ENCODE data around the gene PROM1.

Gene PROM1

DNA sequence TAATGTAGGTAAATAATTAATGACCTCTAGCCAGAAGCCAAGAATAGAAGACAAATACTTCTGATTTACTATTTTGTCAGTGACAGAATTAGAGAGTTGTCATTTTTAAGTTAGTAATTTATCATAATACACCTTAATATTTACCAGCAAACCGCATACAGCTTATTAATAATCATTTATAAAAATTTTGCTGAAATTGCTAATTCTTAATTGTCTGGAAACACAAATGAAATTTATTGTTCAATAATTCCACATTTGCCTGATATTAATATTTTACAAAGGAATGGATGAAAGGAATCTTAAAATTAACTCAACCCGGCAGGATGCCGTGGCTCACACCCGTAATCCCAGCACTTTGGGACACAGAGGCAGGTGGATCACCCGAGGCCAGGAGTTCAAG, 44.7 kb downstream of the PROM1 start:
- Histone ChIP-seq H2AFZ (ENCODE audit: low read length) (no peak overlapping the region), H3K9me2 (replicated peaks; ENCODE audit: insufficient read depth, low read length) (no peaks in the 10 kb centered on the region), H3K9me3 (replicated peaks; ENCODE audit: insufficient read depth, low read length) (no peaks in the 10 kb centered on the region), H3K27ac (ENCODE audit: low read length) (no peak overlapping the region), H3K36me3 (replicated peaks; ENCODE audit: insufficient read depth, low read length) (no peaks in the 10 kb centered on the region), H3F3A (ENCODE audit: insufficient read depth, low read length) (no peaks in the 10 kb centered on the region), H3K79me2 (ENCODE audit: low read length) (no peaks in the 10 kb centered on the region), H4K20me1 (ENCODE audit: insufficient read depth, low read length) (no peaks in the 10 kb centered on the region), H3K4me2 (ENCODE audit: low read depth, low read length) (no peak overlapping the region), H3K27me3 (replicated peaks; ENCODE audit: insufficient read depth, low read length) (no peaks in the 10 kb centered on the region), H3K4me1 (ENCODE audit: low read length) (no peaks in the 10 kb centered on the region), H3K9ac (ENCODE audit: low read length) (no peak overlapping the region), H3K4me3 (ENCODE audit: low read length) (no peak overlapping the region)
- TF ChIP-seq EZH2 (optimal IDR thresholded peaks at IDR 0.05; ENCODE audit: low read depth, low read length) (no peak), EZH2phosphoT487 (IDR thresholded peaks at IDR 0.05; ENCODE audit: low read length) (no peak)
- no peak for DNase-seq

DNA sequence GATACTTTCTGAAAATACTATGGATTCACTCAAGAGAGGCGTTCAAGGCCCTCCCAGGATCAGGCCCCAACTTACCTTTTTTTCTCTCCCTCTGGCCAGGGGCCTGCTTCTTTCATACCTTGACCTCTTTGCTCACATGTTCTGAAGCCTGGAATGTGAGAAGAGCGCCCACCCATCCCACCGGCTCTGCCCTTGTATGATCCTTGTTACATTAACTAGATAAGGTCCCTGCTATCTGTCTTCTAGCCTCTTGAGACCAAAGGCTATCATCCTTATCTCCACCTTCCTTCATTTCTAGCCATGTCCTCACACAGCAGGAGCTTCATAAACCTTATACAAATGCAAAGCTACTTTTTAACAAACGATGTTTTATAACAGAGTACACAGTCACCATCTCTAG, 45.9 kb downstream of the PROM1 start:
- H3K4me1 ChIP-seq (ENCODE audit: low read length), result no peaks in the 10 kb centered on the region

DNA sequence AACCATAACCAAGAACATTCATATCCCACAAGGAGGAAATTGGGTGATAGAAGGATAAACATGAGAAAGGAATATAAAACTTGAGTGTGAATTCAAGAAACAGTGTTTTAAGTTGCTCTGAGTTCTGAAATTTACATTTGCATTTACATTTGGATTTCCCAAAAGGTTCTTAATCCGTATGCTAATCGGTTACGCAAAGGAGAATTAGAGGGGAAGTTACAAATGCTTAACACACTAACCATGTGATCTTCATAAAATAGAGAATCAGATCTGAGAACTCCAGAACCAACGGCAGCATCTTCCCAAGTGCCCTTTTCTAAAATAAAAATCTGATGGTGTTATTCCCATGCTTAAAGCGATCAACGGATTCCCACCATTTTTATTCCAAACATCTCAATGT, 48.0 kb downstream of the PROM1 start:
- no peak overlapping the region for H3K27ac ChIP-seq (ENCODE audit: low read length)
- DNase-seq, result no peak
- H3K27me3 ChIP-seq (replicated peaks; ENCODE audit: insufficient read depth, low read length), result no peaks in the 10 kb centered on the region
- H3K36me3 ChIP-seq (replicated peaks; ENCODE audit: insufficient read depth, low read length), result no peaks in the 10 kb centered on the region
- no peaks in the 10 kb centered on the region for H3K9me3 ChIP-seq (replicated peaks; ENCODE audit: insufficient read depth, low read length)
- no peak overlapping the region for H3K4me3 ChIP-seq (ENCODE audit: low read length)
- no peaks in the 10 kb centered on the region for H3K79me2 ChIP-seq (ENCODE audit: low read length)
- H3F3A ChIP-seq (ENCODE audit: insufficient read depth, low read length), result no peaks in the 10 kb centered on the region
- no peaks in the 10 kb centered on the region for H3K4me1 ChIP-seq (ENCODE audit: low read length)
- H3K9ac ChIP-seq (ENCODE audit: low read length), result no peak overlapping the region
- H4K20me1 ChIP-seq (ENCODE audit: insufficient read depth, low read length), result no peaks in the 10 kb centered on the region
- no peak overlapping the region for H2AFZ ChIP-seq (ENCODE audit: low read length)
- H3K4me2 ChIP-seq (ENCODE audit: low read depth, low read length), result no peak overlapping the region
- no peaks in the 10 kb centered on the region for H3K9me2 ChIP-seq (replicated peaks; ENCODE audit: insufficient read depth, low read length)
- TF ChIP-seq, protein P1, sequence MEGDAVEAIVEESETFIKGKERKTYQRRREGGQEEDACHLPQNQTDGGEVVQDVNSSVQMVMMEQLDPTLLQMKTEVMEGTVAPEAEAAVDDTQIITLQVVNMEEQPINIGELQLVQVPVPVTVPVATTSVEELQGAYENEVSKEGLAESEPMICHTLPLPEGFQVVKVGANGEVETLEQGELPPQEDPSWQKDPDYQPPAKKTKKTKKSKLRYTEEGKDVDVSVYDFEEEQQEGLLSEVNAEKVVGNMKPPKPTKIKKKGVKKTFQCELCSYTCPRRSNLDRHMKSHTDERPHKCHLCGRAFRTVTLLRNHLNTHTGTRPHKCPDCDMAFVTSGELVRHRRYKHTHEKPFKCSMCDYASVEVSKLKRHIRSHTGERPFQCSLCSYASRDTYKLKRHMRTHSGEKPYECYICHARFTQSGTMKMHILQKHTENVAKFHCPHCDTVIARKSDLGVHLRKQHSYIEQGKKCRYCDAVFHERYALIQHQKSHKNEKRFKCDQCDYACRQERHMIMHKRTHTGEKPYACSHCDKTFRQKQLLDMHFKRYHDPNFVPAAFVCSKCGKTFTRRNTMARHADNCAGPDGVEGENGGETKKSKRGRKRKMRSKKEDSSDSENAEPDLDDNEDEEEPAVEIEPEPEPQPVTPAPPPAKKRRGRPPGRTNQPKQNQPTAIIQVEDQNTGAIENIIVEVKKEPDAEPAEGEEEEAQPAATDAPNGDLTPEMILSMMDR (IDR thresholded peaks at IDR 0.05; ENCODE audit: low read length), result no peak
- TF ChIP-seq EZH2phosphoT487 (IDR thresholded peaks at IDR 0.05; ENCODE audit: low read length) (no peak), EZH2 (optimal IDR thresholded peaks at IDR 0.05; ENCODE audit: low read depth, low read length) (no peak)

More for the DNA sequence above, 45.9 kb downstream of the PROM1 start:
- H3K4me2 ChIP-seq (ENCODE audit: low read depth, low read length), result no peak overlapping the region
- no peaks in the 10 kb centered on the region for H4K20me1 ChIP-seq (ENCODE audit: insufficient read depth, low read length)
- no peaks in the 10 kb centered on the region for H3F3A ChIP-seq (ENCODE audit: insufficient read depth, low read length)
- TF ChIP-seq, protein P1 (IDR thresholded peaks at IDR 0.05; ENCODE audit: low read length), result no peak
- TF ChIP-seq EZH2 (optimal IDR thresholded peaks at IDR 0.05; ENCODE audit: low read depth, low read length), result no peak
- no peak for TF ChIP-seq EZH2phosphoT487 (IDR thresholded peaks at IDR 0.05; ENCODE audit: low read length)
- no peak overlapping the region for H3K9ac ChIP-seq (ENCODE audit: low read length)
- no peaks in the 10 kb centered on the region for H3K79me2 ChIP-seq (ENCODE audit: low read length)
- no peak overlapping the region for H3K4me3 ChIP-seq (ENCODE audit: low read length)
- no peak overlapping the region for H3K27ac ChIP-seq (ENCODE audit: low read length)
- no peaks in the 10 kb centered on the region for H3K9me2 ChIP-seq (replicated peaks; ENCODE audit: insufficient read depth, low read length)
- H3K9me3 ChIP-seq (replicated peaks; ENCODE audit: insufficient read depth, low read length), result no peaks in the 10 kb centered on the region
- no peaks in the 10 kb centered on the region for H3K36me3 ChIP-seq (replicated peaks; ENCODE audit: insufficient read depth, low read length)
- DNase-seq, result no peak
- no peaks in the 10 kb centered on the region for H3K27me3 ChIP-seq (replicated peaks; ENCODE audit: insufficient read depth, low read length)
- no peak overlapping the region for H2AFZ ChIP-seq (ENCODE audit: low read length)

DNA sequence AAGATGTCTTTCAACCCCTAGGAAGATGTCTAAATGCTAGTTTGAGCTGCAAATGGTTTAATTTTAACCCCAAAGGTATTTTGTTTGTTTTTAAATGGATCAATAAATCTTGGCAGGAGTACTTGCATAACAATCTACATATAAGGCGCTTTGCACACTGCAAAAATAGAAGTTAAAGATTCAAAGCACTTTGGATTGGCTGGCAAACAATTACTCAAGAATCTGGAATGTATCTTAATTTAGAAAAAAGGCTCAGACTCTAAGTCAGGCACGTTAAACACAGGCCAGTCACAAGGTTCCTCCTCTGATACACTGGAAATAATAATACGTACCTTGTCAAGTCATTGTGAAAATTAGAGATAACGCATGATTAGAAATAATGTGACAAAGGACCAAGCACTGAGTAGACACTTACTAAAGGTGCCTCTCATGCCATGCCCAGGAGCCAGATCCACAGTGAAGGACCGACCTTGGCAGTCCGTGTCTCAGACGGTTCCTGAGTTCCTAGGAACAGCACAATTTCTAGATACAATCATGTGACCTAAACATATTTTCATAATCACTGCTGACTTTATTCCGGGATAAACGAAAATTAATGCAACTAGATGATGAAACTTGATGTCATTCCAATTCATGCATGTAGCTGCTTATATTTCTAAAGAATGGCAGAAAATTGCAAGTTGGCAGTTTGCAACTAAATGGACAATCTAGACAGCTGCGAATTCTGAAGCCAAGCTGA, 49.6 kb downstream of the PROM1 start:
- TF ChIP-seq EZH2 (optimal IDR thresholded peaks at IDR 0.05; ENCODE audit: low read depth, low read length) (no peak), EZH2phosphoT487 (IDR thresholded peaks at IDR 0.05; ENCODE audit: low read length) (no peak)
- no peak overlapping the region for H3K9ac ChIP-seq (ENCODE audit: low read length)
- DNase-seq, result no peak

More for the DNA sequence above, 49.6 kb downstream of the PROM1 start:
- Histone ChIP-seq H3F3A (ENCODE audit: insufficient read depth, low read length) (no peaks in the 10 kb centered on the region), H3K27ac (ENCODE audit: low read length) (no peak overlapping the region), H4K20me1 (ENCODE audit: insufficient read depth, low read length) (no peaks in the 10 kb centered on the region), H3K79me2 (ENCODE audit: low read length) (no peaks in the 10 kb centered on the region), H3K4me2 (ENCODE audit: low read depth, low read length) (no peak overlapping the region), H3K27me3 (replicated peaks; ENCODE audit: insufficient read depth, low read length) (no peaks in the 10 kb centered on the region), H3K4me3 (ENCODE audit: low read length) (no peak overlapping the region), H2AFZ (ENCODE audit: low read length) (no peak overlapping the region), H3K4me1 (ENCODE audit: low read length) (no peaks in the 10 kb centered on the region), H3K9me2 (replicated peaks; ENCODE audit: insufficient read depth, low read length) (no peaks in the 10 kb centered on the region), H3K9me3 (replicated peaks; ENCODE audit: insufficient read depth, low read length) (no peaks in the 10 kb centered on the region), H3K36me3 (replicated peaks; ENCODE audit: insufficient read depth, low read length) (no peaks in the 10 kb centered on the region)
